Cardiac fibroblast (primary cell): ENCODE measurements around the gene EVA1C.

ENCODE experiments used
- DNase-seq, 2 donors: peaks; one replicate each; pipeline versions ENCODE4 v3.0.0 to v3.0.0-alpha.2; 2010; ENCODE audit warnings: low read depth in 2 of 2
- H3K4me3 ChIP-seq, 2 donors: replicated peaks in 1 of 2; 1 replicate in 1 of 2; 2 replicates in 1 of 2; pipeline ENCODE4 v1.5.1; 2011; ENCODE audit warnings: low read depth in 2 of 2, low read length in 2 of 2, mild to moderate bottlenecking in 2 of 2, moderate library complexity in 1 of 2
- CTCF ChIP-seq: IDR thresholded peaks from one replicate; pipeline ENCODE4 v1.5.1; 2011; ENCODE audit warnings: low read depth, mild to moderate bottlenecking, low read length, inconsistent platforms

The EVA1C gene

GRCh38 chr21:32403201-32403777, 9.2 kb upstream of the EVA1C start:
- peak; percentile 61 for TF ChIP-seq CTCF
- DNase-seq: peak; percentile 85 to 91
- H3K4me3 ChIP-seq: no peak overlapping the region

GRCh38 chr21:32406405-32406804, 6.1 kb upstream of the EVA1C start:
- peak in 1 of 2 donors; percentile 52 for DNase-seq
- H3K4me3 ChIP-seq: no peak overlapping the region
- TF ChIP-seq CTCF: no peak

- no peak overlapping the region for H3K4me3 ChIP-seq
- no peak for TF ChIP-seq CTCF
- DNase-seq: no peak
Observed at GRCh38 chr21:32410291-32410690, 2.2 kb upstream of the EVA1C start.

- no peak overlapping the region for H3K4me3 ChIP-seq
- TF ChIP-seq CTCF: no peak
- no peak for DNase-seq
Observed at GRCh38 chr21:32410916-32411315, 1.6 kb upstream of the EVA1C start.

GRCh38 chr21:32411350-32412161, 950 bp upstream of the EVA1C start:
- DNase-seq: peak; percentile 78 to 92

GRCh38 chr21:32413015-32413504, 554 bp downstream of the EVA1C start:
- TF ChIP-seq CTCF: no peak
- peak overlapping the region; percentile 69 to 71 for H3K4me3 ChIP-seq
- peak; percentile 32 to 49 for DNase-seq

More at GRCh38 chr21:32411350-32412161, 950 bp upstream of the EVA1C start:
- no peak for TF ChIP-seq CTCF
- H3K4me3 ChIP-seq: peak overlapping the region; percentile 69 to 71
